ENCODE data around the gene KLHL8.

Gene KLHL8

DNA sequence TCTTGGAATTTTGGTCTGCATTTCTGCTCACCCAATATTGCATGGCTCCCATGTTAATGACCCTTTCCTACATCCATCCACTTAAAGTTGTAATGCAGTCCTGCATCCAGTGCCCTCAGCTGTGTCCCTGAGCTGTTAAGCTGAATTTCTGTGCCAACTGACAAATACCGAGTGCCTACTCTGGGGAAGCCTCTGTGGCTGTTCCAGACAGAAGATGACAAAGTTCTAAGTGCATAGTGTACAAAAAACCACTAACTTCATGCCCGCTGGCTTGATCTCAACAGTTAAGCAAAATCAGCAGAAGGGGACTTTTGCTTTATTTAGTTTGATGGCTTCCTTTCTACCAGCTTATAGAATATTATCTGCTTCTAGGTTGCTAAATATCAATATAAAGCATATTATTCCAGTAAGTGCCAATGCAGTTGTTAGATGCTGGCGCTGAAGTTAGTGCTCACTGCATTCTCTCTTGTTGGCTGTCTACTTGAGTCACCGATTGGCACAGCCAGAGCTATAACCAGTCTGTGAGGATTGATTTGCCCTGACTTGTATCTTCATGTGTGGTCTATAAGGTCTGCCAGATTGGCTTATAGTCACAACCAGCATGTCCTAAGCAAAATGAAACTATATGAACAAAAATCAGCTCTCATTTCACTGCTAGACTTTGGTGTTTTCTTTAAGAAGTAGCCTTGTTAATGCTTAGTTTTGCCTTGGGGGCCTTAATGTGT lies 98.9 kb downstream of the KLHL8 start:
- DNase-seq (ENCODE audit: low read depth in 3 of 3): no peak

DNA sequence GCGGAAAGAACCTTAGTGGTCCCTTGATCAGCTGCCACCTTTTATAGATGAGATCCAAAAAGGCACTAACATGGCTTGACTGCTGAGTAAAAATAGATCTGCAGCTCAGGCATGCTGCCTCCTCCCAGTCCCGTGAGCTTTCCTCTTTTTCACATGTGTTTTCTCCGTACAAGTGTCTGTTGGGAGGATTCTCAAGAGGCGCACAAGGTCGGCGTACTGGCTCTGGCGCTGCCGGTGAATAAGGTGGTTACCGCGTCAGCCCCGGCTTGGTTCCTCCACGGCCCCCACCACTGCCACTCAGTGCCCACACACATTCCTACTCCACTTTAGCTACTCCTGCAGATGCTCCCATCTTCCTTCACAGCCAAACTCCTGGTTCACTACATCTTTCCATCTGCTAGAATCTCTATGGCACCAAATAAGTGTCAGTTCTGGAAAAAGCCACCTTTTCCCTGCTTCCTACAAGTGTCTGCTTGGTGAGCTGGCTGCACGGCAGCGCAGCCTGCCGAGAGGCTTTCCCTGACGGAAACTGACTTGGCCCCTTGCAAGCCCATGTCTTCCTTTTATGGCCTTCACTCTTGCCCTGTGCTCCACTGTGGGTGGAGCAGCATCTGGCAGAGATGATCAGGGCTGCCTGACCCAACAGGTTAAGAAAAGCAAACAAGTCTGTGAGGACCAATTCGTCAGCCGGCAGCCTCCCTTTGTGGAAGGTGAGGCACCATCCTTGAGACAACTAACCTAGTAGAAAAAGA lies 99.8 kb downstream of the KLHL8 start:
- DNase-seq (ENCODE audit: low read depth in 3 of 3): no peak

DNA sequence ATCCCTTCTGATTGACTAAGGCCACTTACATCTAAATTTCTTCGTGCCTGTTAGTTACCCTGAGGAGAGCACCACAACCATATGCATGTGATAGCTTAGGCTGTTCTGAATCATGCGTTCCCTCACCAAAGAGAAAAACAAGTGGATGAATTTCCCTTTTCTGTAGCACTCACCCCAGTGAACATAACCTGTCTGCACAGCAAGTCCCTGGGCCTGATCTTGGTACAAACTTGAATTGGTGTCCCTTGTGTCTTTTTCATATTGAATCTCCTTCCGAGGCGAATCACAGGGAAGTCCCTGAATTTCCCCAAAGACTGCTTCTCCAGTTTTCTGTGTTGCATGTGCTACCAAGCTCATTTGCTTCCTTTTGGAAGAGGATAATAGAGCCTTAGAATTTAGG lies 100.4 kb downstream of the KLHL8 start:
- DNase-seq (ENCODE audit: low read depth in 3 of 3): no peak

DNA sequence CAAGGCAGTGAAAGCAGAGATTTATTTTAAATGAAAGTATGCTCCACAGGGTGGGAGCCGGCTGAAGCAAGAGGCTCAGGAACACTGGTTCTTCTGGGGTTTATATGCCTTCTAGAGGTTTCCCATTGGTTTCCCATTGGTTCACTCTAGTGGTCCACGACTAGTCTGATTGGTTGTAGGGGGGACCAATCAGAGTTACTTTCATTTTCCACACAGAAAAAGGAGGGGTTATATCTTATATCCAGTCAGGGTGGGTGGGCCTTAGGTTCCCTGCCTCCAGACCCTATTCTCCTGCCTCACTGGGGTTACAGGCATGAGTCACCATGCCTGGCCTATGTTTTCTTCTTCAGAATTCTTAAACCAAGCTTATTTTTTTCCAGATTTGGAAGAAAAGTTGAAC lies 101.6 kb downstream of the KLHL8 start:
- no peak for DNase-seq (ENCODE audit: low read depth in 3 of 3)

DNA sequence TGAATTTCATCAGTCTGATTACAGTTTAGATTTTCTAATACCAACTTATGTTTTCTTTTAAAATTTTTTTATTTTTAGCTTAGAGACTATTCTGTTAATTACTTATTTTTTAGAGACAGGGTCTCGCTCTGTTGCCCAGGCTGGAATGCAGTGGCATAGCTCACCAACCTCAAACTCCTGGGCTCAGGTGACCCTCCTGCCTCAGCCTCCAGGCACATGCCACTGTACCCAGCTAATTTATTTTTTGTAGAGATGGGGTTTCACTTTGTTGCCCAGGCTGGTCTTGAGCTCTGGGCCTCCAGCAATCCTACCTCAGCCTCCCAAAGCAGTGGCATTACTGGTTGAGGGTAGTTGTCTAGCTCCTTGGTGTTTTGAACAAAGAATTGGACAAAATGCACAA lies 102.0 kb downstream of the KLHL8 start:
- DNase-seq (ENCODE audit: low read depth in 3 of 3): no peak

DNA sequence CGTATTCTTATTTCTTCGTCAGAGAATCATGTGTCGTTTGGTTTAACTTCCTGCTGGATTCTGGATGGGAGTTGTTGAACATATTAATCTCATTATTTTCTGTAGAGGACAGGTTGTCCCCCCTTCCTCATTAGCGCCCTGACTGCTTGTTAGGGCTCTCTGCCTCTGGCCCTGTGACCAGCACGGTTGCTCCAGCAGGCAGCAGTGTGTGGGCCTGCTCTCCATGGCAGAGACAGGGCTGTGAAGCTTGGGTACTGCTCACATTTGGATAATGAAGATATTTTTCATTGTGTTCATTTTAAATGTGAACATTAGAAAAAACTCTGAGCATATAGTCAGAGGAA lies 102.7 kb downstream of the KLHL8 start:
- DNase-seq (ENCODE audit: low read depth in 3 of 3): no peak

DNA sequence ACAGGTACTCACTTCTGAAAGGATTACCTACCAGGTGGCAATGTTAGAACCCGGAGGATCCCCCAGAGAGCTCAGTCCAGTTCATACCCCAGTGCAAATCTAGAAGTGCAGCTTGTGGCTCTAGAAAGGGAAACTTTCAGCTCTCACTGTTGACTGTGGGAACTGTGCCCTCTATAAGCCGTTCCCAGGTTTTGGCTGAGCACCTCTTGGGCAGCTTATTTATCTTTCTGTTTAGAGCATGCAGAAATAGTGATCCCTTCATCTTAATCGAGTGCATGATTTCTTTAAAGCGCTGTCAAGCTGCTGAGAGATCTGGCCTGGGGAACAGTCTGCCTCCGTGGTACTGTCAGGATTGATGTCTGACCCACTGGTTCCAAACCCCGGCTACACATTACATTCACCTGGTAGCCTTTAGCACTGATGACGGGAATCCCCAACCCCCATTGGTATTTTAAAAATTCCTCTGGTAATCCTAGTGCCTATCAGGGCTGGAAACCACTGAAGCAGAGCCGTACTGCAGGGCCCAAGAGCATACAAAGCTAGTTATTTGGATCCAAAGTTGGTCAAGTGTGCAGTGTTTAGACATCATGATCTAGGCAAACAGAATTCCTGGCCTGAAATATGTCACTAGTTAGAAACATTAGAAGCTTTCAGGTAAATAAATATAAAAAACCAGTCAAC lies 103.2 kb downstream of the KLHL8 start:
- DNase-seq (ENCODE audit: low read depth in 3 of 3): no peak

DNA sequence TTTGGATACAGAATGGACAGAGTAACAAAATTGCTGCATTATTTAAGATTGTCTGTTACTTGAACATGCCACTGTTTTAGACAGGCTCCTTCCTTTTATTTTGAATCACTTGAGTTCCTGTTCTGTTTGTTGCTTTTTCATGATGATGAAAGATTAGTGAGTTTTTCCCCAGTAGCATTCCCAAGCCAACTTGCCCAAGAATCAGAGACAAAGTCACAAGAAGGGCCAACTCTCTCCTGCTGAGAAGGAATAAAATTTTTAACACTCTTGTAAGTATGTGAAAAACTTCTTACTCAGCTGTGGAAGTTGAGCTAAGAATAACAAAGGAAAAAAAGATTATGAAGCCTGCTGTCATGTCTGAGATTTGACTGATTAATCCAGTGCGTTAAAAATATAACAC lies 104.2 kb downstream of the KLHL8 start:
- no peak for DNase-seq (ENCODE audit: low read depth in 3 of 3)

DNA sequence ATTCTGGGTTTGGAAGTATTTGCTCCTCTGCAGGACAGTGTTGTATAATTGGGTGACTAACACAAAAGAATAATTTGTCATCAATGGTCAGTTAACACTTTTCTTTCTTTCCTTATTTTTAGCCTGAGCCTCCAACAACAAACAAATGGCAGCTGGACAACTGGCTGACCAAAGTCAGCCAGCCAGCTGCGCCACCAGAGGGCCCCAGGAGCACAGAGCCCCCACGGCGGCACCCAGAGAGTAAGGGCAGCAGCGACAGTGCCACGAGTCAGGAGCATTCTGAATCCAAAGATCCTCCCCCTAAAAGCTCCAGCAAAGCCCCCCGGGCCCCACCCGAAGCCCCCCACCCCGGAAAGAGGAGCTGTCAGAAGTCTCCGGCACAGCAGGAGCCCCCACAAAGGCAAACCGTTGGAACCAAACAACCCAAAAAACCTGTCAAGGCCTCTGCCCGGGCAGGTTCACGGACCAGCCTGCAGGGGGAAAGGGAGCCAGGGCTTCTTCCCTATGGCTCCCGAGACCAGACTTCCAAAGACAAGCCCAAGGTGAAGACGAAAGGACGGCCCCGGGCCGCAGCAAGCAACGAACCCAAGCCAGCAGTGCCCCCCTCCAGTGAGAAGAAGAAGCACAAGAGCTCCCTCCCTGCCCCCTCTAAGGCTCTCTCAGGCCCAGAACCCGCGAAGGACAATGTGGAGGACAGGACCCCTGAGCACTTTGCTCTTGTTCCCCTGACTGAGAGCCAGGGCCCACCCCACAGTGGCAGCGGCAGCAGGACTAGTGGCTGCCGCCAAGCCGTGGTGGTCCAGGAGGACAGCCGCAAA lies 106.0 kb downstream of the KLHL8 start:
- no peak for DNase-seq (ENCODE audit: low read depth in 3 of 3)

DNA sequence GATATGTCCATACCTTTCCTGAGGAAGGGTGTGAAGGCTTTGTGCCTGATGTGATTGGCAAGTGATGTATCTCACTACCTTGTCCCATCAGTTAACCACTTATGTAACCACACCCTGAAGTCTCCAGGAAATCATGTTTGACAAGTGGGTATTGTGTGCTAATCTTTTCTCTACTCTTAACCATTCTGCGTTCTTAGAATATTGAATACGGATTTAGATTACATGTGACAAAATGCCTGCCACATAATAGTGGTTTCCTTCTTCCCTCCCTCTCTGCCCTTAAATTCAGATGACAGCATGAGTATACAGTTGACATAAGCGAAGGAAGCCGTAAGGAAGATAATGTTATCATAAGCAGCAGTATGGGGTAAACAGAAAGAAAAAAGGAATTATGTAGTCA lies 108.4 kb downstream of the KLHL8 start:
- no peak for DNase-seq (ENCODE audit: low read depth in 3 of 3)

Data from stimulated activated CD4-positive, alpha-beta T cell treated with anti-CD3 and anti-CD28 coated beads, TNF-alpha, amount 100 ng/mL, for 48 hours (primary cell).